ENCODE results near the gene ANKRD55. TPM values are rescaled to one million over a fixed set of nuclear protein-coding genes. Genes with fewer than 3 reads are reported as not detected.
"Not testable (repeated sequence)": the region's sequence is repeated elsewhere in the genome, so short reads cannot be mapped to it uniquely, and the experiment has no call there.

Gene ANKRD55
- total RNA-seq, 4 donors from 2014 or later = 0.09 TPM; not detected in 3

- no peak for DNase-seq
- 91 to 96% methylated on average over 6 of the region's 6 CpGs for WGBS, 2 donors
- intact Hi-C loops (cut with DNase I) = no loop called here
- TF ChIP-seq POLR2A (IDR thresholded peaks at IDR 0.05) = no peak
- TF ChIP-seq, protein P1, sequence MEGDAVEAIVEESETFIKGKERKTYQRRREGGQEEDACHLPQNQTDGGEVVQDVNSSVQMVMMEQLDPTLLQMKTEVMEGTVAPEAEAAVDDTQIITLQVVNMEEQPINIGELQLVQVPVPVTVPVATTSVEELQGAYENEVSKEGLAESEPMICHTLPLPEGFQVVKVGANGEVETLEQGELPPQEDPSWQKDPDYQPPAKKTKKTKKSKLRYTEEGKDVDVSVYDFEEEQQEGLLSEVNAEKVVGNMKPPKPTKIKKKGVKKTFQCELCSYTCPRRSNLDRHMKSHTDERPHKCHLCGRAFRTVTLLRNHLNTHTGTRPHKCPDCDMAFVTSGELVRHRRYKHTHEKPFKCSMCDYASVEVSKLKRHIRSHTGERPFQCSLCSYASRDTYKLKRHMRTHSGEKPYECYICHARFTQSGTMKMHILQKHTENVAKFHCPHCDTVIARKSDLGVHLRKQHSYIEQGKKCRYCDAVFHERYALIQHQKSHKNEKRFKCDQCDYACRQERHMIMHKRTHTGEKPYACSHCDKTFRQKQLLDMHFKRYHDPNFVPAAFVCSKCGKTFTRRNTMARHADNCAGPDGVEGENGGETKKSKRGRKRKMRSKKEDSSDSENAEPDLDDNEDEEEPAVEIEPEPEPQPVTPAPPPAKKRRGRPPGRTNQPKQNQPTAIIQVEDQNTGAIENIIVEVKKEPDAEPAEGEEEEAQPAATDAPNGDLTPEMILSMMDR (IDR thresholded peaks at IDR 0.05) = no peak
- peaks cover 0 to 4% (median 0%) of the 10 kb centered on the region in 3 donors for H3K4me1 ChIP-seq
- H3K36me3 ChIP-seq = no peaks in the 10 kb centered on the region
- no peak overlapping the region for H3K27ac ChIP-seq
- H3K27me3 ChIP-seq = peaks cover 0 to 20% (median 0%) of the 10 kb centered on the region in 4 donors
- H3K9me3 ChIP-seq = peaks cover 0 to 4% (median 0%) of the 10 kb centered on the region in 3 donors
- no peak overlapping the region for H3K4me3 ChIP-seq
Observed at GRCh38 chr5:56253924-56254323, 20.8 kb upstream of the ANKRD55 start.

- Histone ChIP-seq H3K9me3 (peaks cover 0 to 5% (median 0%) of the 10 kb centered on the region in 3 donors), H3K4me3 (no peak overlapping the region), H3K4me1 (peaks cover 0 to 4% (median 0%) of the 10 kb centered on the region in 3 donors), H3K36me3 (no peaks in the 10 kb centered on the region), H3K27ac (no peak overlapping the region), H3K27me3 (peaks cover 0 to 17% (median 0%) of the 10 kb centered on the region in 4 donors)
- TF ChIP-seq POLR2A (IDR thresholded peaks at IDR 0.05) = no peak
- TF ChIP-seq, protein P1 (IDR thresholded peaks at IDR 0.05) = no peak
- 50 to 68% methylated on average over 2 of the region's 2 CpGs for WGBS, 2 donors
- intact Hi-C loops (cut with DNase I) = no loop called here
- DNase-seq = no peak
Observed at GRCh38 chr5:56253126-56253525, 20.0 kb upstream of the ANKRD55 start.

DNA sequence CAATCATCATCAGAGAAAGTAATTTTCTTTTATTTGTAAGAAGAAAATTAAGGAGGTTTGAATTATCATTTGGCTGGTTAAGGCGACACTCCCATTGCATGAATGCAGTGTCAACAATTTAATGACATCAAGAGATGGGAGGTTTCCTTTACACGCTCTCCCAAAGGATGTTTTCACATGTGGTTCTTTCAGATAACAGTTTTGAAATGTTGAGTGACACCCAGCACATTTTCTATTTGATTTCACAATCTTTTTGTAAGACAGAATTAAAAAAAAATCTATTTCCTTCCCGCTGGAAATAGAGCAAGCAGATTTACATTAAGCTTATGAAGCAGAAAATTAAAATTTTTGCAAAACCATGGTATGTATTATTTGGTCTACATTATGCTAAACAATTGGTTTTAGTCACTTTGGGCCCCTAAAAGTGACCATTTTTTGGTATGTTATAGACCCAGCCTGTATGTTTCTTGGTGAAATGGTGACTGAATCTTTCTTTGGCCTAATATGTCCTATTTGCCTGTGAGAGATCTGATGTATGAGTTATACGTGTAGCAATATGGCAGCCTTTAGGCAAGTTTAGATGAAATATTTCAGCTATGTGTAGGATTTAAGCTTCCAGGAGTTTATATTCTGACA lies 18.9 kb upstream of the ANKRD55 start:
- no peaks in the 10 kb centered on the region for H3K36me3 ChIP-seq
- H3K4me1 ChIP-seq = peaks cover 0 to 4% (median 0%) of the 10 kb centered on the region in 3 donors
- no peak for DNase-seq
- peaks cover 0 to 5% (median 0%) of the 10 kb centered on the region in 3 donors for H3K9me3 ChIP-seq
- WGBS, 2 donors = 69 to 76% methylated on average over 4 of the region's 4 CpGs
- peaks cover 0 to 15% (median 0%) of the 10 kb centered on the region in 4 donors for H3K27me3 ChIP-seq
- intact Hi-C loops (cut with DNase I) = no loop called here
- no peak overlapping the region for H3K4me3 ChIP-seq
- H3K27ac ChIP-seq = no peak overlapping the region
- no peak for TF ChIP-seq POLR2A (IDR thresholded peaks at IDR 0.05)
- TF ChIP-seq, protein P1 (IDR thresholded peaks at IDR 0.05) = no peak

GRCh38 chr5:56251440-56251839 lies 18.3 kb upstream of the ANKRD55 start:
- H3K4me1 ChIP-seq = peaks cover 0 to 4% (median 0%) of the 10 kb centered on the region in 3 donors
- H3K27me3 ChIP-seq = peaks cover 0 to 13% (median 0%) of the 10 kb centered on the region in 4 donors
- no peak for DNase-seq
- H3K4me3 ChIP-seq = no peak overlapping the region
- H3K9me3 ChIP-seq = peaks cover 0 to 5% (median 0%) of the 10 kb centered on the region in 3 donors
- no peak overlapping the region for H3K27ac ChIP-seq
- TF ChIP-seq POLR2A (IDR thresholded peaks at IDR 0.05) = no peak
- TF ChIP-seq, protein P1 (IDR thresholded peaks at IDR 0.05) = no peak
- no peaks in the 10 kb centered on the region for H3K36me3 ChIP-seq
- intact Hi-C loops (cut with DNase I) = no loop called here

DNA sequence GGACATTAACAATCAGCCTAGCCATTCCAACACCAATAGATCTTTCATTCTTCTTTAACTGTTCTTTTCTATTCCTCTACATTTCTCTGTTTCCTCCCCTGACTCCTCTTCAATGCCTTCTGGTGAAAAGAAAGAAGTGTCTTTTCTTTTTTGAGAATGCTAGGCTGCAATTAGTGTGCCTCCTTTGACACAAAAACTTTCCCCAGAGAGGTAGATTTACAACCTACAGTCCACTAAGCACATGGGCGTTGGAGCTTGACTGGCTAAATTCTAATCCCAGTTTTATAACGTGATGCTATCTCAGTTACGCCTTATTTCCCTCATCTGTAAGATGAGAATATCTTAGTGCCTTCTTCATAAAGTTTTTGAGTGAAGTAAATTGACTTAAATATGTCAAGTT lies 16.9 kb upstream of the ANKRD55 start:
- Histone ChIP-seq H3K27me3 (peaks cover 0 to 11% (median 0%) of the 10 kb centered on the region in 4 donors), H3K27ac (no peak overlapping the region), H3K36me3 (no peaks in the 10 kb centered on the region), H3K4me1 (peaks cover 0 to 4% (median 0%) of the 10 kb centered on the region in 3 donors), H3K4me3 (no peak overlapping the region), H3K9me3 (peaks cover 0 to 5% (median 0%) of the 10 kb centered on the region in 3 donors)
- intact Hi-C loops (cut with DNase I) = no loop called here
- TF ChIP-seq, protein P1 (IDR thresholded peaks at IDR 0.05) = no peak
- TF ChIP-seq POLR2A (IDR thresholded peaks at IDR 0.05) = no peak
- WGBS, 2 donors = 92 to 94% methylated on average over 3 of the region's 3 CpGs
- no peak for DNase-seq

DNA sequence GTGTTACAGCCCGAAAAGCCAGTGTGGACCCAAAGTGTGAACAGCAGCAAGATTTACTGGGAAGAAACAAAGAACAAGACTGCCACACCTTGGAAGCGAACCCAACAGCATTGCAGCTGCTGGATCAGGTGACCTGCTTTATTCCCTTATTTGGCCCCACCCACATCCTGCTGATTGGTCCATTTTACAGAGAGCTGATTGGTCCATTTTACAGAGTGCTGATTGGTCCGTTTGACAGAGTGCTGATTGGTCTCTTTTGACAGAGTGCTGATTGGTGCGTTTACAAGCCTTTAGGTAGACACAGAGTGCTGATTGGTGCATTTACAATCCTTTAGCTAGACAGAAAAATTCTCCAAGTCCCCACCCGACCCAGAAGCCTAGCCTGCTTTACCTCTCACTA lies 16.0 kb upstream of the ANKRD55 start:
- intact Hi-C loops (cut with DNase I) = not testable (repeated sequence)

More for the DNA sequence above, 16.0 kb upstream of the ANKRD55 start:
- whole genome bisulfite sequencing, 2 donors = 68 to 93% methylated on average over 4 to 5 of the region's 5 CpGs
- not testable (repeated sequence) for H3K4me3 ChIP-seq, H3K4me1 ChIP-seq, H3K27ac ChIP-seq, DNase-seq, H3K36me3 ChIP-seq, H3K9me3 ChIP-seq
- peaks cover 0 to 10% (median 0%) of the 10 kb centered on the region in 4 donors for H3K27me3 ChIP-seq
